Trophoblast cell (in vitro differentiated cells and primary cell): ENCODE data around the gene DUSP8.

ENCODE experiments used
- DNase-seq, 2 donors: peaks; one replicate each; pipeline ENCODE4 v3.0.0-alpha.2; 2016
- H2AFZ ChIP-seq: 2 replicates; pipeline ENCODE4 v1.6.1; 2013; ENCODE audit warnings: low read length, moderate library complexity, mild to moderate bottlenecking; ENCODE audit not compliant: insufficient read depth, poor library complexity
- H2AK5ac ChIP-seq: 2 replicates; pipeline ENCODE4 v1.6.1; 2013; ENCODE audit warnings: mild to moderate bottlenecking, low read length
- H2BK120ac ChIP-seq: 2 replicates; pipeline ENCODE4 v1.6.1; 2013; ENCODE audit warnings: low read length, mild to moderate bottlenecking, moderate library complexity; ENCODE audit not compliant: insufficient read depth, poor library complexity
- H2BK12ac ChIP-seq: 2 replicates; pipeline ENCODE4 v1.6.1; 2013; ENCODE audit warnings: mild to moderate bottlenecking, low read length, moderate library complexity
- H2BK5ac ChIP-seq: 2 replicates; pipeline ENCODE4 v1.6.1; 2013; ENCODE audit warnings: low read length, low read depth, moderate library complexity, mild to moderate bottlenecking; ENCODE audit not compliant: poor library complexity
- H3K14ac ChIP-seq: 2 replicates; pipeline ENCODE4 v1.6.1; 2013; ENCODE audit warnings: mild to moderate bottlenecking, low read length
- H3K18ac ChIP-seq: 2 replicates; pipeline ENCODE4 v1.6.1; 2013; ENCODE audit warnings: mild to moderate bottlenecking, low read length
- H3K23ac ChIP-seq: 2 replicates; pipeline ENCODE4 v1.6.1; 2013; ENCODE audit warnings: low read length
- H3K27ac ChIP-seq: 2 replicates; pipeline ENCODE4 v1.5.1; 2013; ENCODE audit warnings: low read depth, mild to moderate bottlenecking, inconsistent platforms, low read length, moderate library complexity
- H3K27me3 ChIP-seq: 2 replicates; pipeline ENCODE4 v1.6.1; 2013; ENCODE audit warnings: inconsistent platforms, mild to moderate bottlenecking, low read length, moderate library complexity; ENCODE audit not compliant: insufficient read depth
- H3K36me3 ChIP-seq, 2 experiments: 1 replicate in 1 of 2; 2 replicates in 1 of 2; pipeline ENCODE4 v1.6.1; 2013; ENCODE audit warnings: low read length in 2 of 2, mild to moderate bottlenecking in 2 of 2, moderate library complexity in 1 of 2; ENCODE audit not compliant: insufficient read depth in 2 of 2, control insufficient read depth in 1 of 2
- H3K4ac ChIP-seq: 2 replicates; pipeline ENCODE4 v1.6.1; 2013; ENCODE audit warnings: low read depth, mild to moderate bottlenecking, low read length, moderate library complexity
- H3K4me1 ChIP-seq, 2 experiments: 1 replicate in 1 of 2; 2 replicates in 1 of 2; pipeline ENCODE4 v1.6.1; 2013; ENCODE audit warnings: low read length in 2 of 2, mild to moderate bottlenecking in 2 of 2, moderate library complexity in 1 of 2; ENCODE audit not compliant: insufficient read depth in 2 of 2, control insufficient read depth in 1 of 2
- H3K4me2 ChIP-seq: 2 replicates; pipeline ENCODE4 v1.6.1; 2013; ENCODE audit warnings: inconsistent platforms, mild to moderate bottlenecking, low read length, moderate library complexity
- H3K4me3 ChIP-seq: 2 replicates; pipeline ENCODE4 v1.5.1; 2013; ENCODE audit warnings: mild to moderate bottlenecking, low read depth, low read length, inconsistent platforms
- H3K79me1 ChIP-seq: one replicate; pipeline ENCODE4 v1.6.1; 2013; ENCODE audit warnings: low read length
- H3K79me2 ChIP-seq: 2 replicates; pipeline ENCODE4 v1.6.1; 2013; ENCODE audit warnings: low read length, mild to moderate bottlenecking; ENCODE audit not compliant: control insufficient read depth, insufficient read depth, poor library complexity
- H3K9ac ChIP-seq: 2 replicates; pipeline ENCODE4 v1.6.1; 2013; ENCODE audit warnings: mild to moderate bottlenecking, low read length
- H3K9me3 ChIP-seq: 2 replicates; pipeline ENCODE4 v1.6.1; 2013; ENCODE audit warnings: low read depth, mild to moderate bottlenecking, control low read depth, inconsistent platforms, low read length; ENCODE audit not compliant: insufficient read depth
- H4K12ac ChIP-seq: 2 replicates; pipeline ENCODE4 v1.6.1; 2013; ENCODE audit warnings: low read depth, mild to moderate bottlenecking, low read length, moderate library complexity
- H4K8ac ChIP-seq: 2 replicates; pipeline ENCODE4 v1.6.1; 2013; ENCODE audit warnings: low read depth, mild to moderate bottlenecking, low read length, moderate library complexity
- H4K91ac ChIP-seq: one replicate; pipeline ENCODE4 v1.6.1; 2013; ENCODE audit warnings: low read depth, mild to moderate bottlenecking, low read length, moderate library complexity
- WGBS: extraction: QIAGEN DNeasy Blood & Tissue Kit; methylation state at CpG from one replicate; pipeline ENCODE4 v1.1.7; 2013; ENCODE audit warnings: missing lambda C conversion rate; ENCODE audit not compliant: insufficient read length, insufficient coverage; ENCODE audit errors: extremely low coverage; 5-methylcytosine and 5-hydroxymethylcytosine counted together

DUSP8 gene

GRCh38 chr11:1529286-1529685 is 42.8 kb downstream of the DUSP8 start:
- Histone ChIP-seq H3K4me3 (no peak overlapping the region), H3K4me2 (no peak overlapping the region), H2BK120ac (no peak overlapping the region), H3K4ac (no peak overlapping the region), H3K4me1 (peaks cover under 1 to 1% of the 10 kb centered on the region in 2 experiments), H2BK12ac (no peak overlapping the region), H3K79me1 (no peaks in the 10 kb centered on the region), H3K27me3 (no peaks in the 10 kb centered on the region), H3K27ac (no peak overlapping the region), H2AK5ac (no peak overlapping the region), H3K23ac (no peak overlapping the region), H4K8ac (no peak overlapping the region), H3K9me3 (no peaks in the 10 kb centered on the region), H3K79me2 (peaks cover 2% of the 10 kb centered on the region), H3K18ac (no peak overlapping the region), H3K36me3 (peaks cover 5 to 10% of the 10 kb centered on the region in 2 experiments), H3K9ac (no peak overlapping the region), H4K91ac (no peak overlapping the region), H2AFZ (no peak overlapping the region), H4K12ac (no peak overlapping the region), H3K14ac (no peak overlapping the region), H2BK5ac (no peak overlapping the region)
- no peak for DNase-seq
- no CpG with 5 or more reads among the region's 17 CpGs for WGBS

- no CpG with 5 or more reads among the region's 10 CpGs for WGBS
- H2BK12ac ChIP-seq, result no peak overlapping the region
- no peak overlapping the region for H2AFZ ChIP-seq
- H4K91ac ChIP-seq, result no peak overlapping the region
- H4K8ac ChIP-seq, result no peak overlapping the region
- H3K14ac ChIP-seq, result no peak overlapping the region
- no peak overlapping the region for H3K18ac ChIP-seq
- H3K4me2 ChIP-seq, result no peak overlapping the region
- peaks cover 5 to 10% of the 10 kb centered on the region in 2 experiments for H3K36me3 ChIP-seq
- no peak overlapping the region for H3K27ac ChIP-seq
- peak overlapping the region; percentile 41 for H3K4ac ChIP-seq
- no peak overlapping the region for H2BK5ac ChIP-seq
- H3K79me2 ChIP-seq, result peaks cover 4% of the 10 kb centered on the region
- no peak overlapping the region for H3K9ac ChIP-seq
- H2BK120ac ChIP-seq, result no peak overlapping the region
- H2AK5ac ChIP-seq, result no peak overlapping the region
- no peak overlapping the region for H4K12ac ChIP-seq
- H3K4me3 ChIP-seq, result no peak overlapping the region
- H3K23ac ChIP-seq, result no peak overlapping the region
- DNase-seq, result no peak
- H3K4me1 ChIP-seq, result no peaks in the 10 kb centered on the region
- no peaks in the 10 kb centered on the region for H3K79me1 ChIP-seq
- H3K27me3 ChIP-seq, result no peaks in the 10 kb centered on the region
- H3K9me3 ChIP-seq, result no peaks in the 10 kb centered on the region
Observed at GRCh38 chr11:1528710-1529109, 43.4 kb downstream of the DUSP8 start.

- no peak overlapping the region for H3K4me2 ChIP-seq
- no peak overlapping the region for H3K14ac ChIP-seq
- no peak overlapping the region for H4K8ac ChIP-seq
- DNase-seq, result no peak
- no peak overlapping the region for H3K23ac ChIP-seq
- H3K79me1 ChIP-seq, result no peaks in the 10 kb centered on the region
- no peak overlapping the region for H2AK5ac ChIP-seq
- H3K9me3 ChIP-seq, result no peaks in the 10 kb centered on the region
- H3K36me3 ChIP-seq, result no peaks in the 10 kb centered on the region
- H3K4me3 ChIP-seq, result no peak overlapping the region
- no peak overlapping the region for H3K9ac ChIP-seq
- no peak overlapping the region for H4K91ac ChIP-seq
- no peak overlapping the region for H3K4ac ChIP-seq
- no peak overlapping the region for H2BK5ac ChIP-seq
- H2BK12ac ChIP-seq, result no peak overlapping the region
- H4K12ac ChIP-seq, result no peak overlapping the region
- H2AFZ ChIP-seq, result no peak overlapping the region
- no peak overlapping the region for H3K27ac ChIP-seq
- H3K27me3 ChIP-seq, result no peaks in the 10 kb centered on the region
- H3K79me2 ChIP-seq, result peaks cover 4% of the 10 kb centered on the region
- no peak overlapping the region for H3K18ac ChIP-seq
- H2BK120ac ChIP-seq, result no peak overlapping the region
- no CpG with 5 or more reads among the region's 15 CpGs for WGBS
- no peaks in the 10 kb centered on the region for H3K4me1 ChIP-seq
Observed at GRCh38 chr11:1526785-1527184, 45.3 kb downstream of the DUSP8 start.

GRCh38 chr11:1523779-1524178 is 48.3 kb downstream of the DUSP8 start:
- H3K4me2 ChIP-seq, result no peak overlapping the region
- H3K4ac ChIP-seq, result no peak overlapping the region
- H3K9me3 ChIP-seq, result no peaks in the 10 kb centered on the region
- no peaks in the 10 kb centered on the region for H3K36me3 ChIP-seq
- H4K91ac ChIP-seq, result no peak overlapping the region
- H4K12ac ChIP-seq, result no peak overlapping the region
- H4K8ac ChIP-seq, result no peak overlapping the region
- no peak for DNase-seq
- H2BK5ac ChIP-seq, result no peak overlapping the region
- no peak overlapping the region for H2BK120ac ChIP-seq
- no peak overlapping the region for H3K18ac ChIP-seq
- H3K9ac ChIP-seq, result no peak overlapping the region
- no peak overlapping the region for H2AFZ ChIP-seq
- H2BK12ac ChIP-seq, result no peak overlapping the region
- no peaks in the 10 kb centered on the region for H3K27me3 ChIP-seq
- no peak overlapping the region for H3K27ac ChIP-seq
- no peak overlapping the region for H2AK5ac ChIP-seq
- WGBS, result no CpG with 5 or more reads among the region's 4 CpGs
- H3K79me2 ChIP-seq, result peaks cover 4% of the 10 kb centered on the region
- H3K14ac ChIP-seq, result no peak overlapping the region
- no peak overlapping the region for H3K23ac ChIP-seq
- no peaks in the 10 kb centered on the region for H3K4me1 ChIP-seq
- no peaks in the 10 kb centered on the region for H3K79me1 ChIP-seq
- H3K4me3 ChIP-seq, result no peak overlapping the region
